ENCODE measurements around the gene CENPX.

The CENPX gene

DNA sequence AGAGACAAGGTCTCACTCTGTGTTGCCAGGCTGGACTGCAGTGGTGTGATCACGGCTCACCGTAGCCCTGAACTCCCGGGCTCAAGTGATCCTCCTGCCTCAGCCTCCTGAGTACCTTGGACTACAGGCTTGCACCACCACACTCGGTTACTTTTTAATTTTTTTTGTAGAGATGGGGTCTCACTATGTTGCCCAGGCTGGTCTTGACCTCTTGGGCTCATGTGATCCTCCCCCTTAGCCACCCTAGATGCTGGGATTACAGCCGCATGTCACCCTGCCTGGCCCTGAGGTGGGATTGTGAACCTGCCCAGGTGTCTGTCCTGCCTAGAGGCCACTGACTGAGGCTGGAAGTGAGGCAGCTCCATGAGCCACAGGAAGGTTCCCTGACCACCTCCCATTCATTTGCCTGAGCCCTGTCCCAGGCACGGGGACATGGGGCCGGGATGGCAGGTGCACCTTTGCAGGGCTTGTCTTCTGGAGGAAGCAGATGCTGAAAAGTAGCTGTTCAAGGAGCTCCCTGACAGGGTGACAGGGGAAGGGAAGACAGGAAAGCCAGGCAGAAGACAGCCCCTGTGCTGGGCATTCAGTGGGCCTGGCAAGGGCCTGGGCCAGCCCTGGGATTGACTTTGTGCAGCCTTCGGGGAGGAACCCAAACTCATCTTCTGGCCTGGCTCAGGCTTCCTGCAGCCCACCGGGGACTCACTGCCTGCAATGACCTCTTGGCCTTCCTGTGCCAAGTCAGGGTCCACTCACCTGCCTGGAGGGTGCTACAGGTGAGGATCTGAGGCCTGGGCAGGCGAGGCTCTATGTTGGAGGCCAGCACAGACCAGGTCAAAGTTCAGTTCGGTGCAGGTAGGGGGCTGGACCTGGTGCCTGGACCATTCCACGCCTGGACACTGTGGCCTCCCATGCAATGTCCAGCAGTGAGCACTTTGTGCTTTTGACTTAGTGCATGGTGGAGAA is 53.5 kb downstream of the CENPX start:
- no peak overlapping the region for H3K4me3 ChIP-seq (ENCODE audit: low read depth, low read length)
- TF ChIP-seq, protein P1, sequence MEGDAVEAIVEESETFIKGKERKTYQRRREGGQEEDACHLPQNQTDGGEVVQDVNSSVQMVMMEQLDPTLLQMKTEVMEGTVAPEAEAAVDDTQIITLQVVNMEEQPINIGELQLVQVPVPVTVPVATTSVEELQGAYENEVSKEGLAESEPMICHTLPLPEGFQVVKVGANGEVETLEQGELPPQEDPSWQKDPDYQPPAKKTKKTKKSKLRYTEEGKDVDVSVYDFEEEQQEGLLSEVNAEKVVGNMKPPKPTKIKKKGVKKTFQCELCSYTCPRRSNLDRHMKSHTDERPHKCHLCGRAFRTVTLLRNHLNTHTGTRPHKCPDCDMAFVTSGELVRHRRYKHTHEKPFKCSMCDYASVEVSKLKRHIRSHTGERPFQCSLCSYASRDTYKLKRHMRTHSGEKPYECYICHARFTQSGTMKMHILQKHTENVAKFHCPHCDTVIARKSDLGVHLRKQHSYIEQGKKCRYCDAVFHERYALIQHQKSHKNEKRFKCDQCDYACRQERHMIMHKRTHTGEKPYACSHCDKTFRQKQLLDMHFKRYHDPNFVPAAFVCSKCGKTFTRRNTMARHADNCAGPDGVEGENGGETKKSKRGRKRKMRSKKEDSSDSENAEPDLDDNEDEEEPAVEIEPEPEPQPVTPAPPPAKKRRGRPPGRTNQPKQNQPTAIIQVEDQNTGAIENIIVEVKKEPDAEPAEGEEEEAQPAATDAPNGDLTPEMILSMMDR (IDR thresholded peaks at IDR 0.05; ENCODE audit: low read depth, low read length), result no peak
- no peak for DNase-seq (ENCODE audit: low read depth, low spot score)
- in situ Hi-C loops (cut with HindIII; ENCODE audit: low sequenced_read_pairs), result no loop called here
